Mesangial cell (primary cell): ENCODE data around the gene UBXN7. TPM values are rescaled to one million over a fixed set of nuclear protein-coding genes. Genes with fewer than 3 reads are reported as not detected.

Experiments used
- total RNA-seq: library from RNA; depleted of rRNA; stranded (reverse); fragments of >200 nt; gene quantifications from 2 replicates; pipeline ENCODE4 v1.2.3, GENCODE V29; 2015

UBXN7 gene
- 8.3 and 9.9 TPM in 2 replicates for total RNA-seq

GRCh38 chr3:196432137-196432879 is at the start of gene UBXN7:
Gene UBXN7 (minus strand): TSS chr3:196432427. CDS start chr3:196432399, 28 bp downstream.

GRCh38 chr3:196317687-196318467 is 114.3 kb downstream of the UBXN7 start, which contains the start of gene DYNLT2B:
Gene DYNLT2B (minus strand): TSS chr3:196318240. CDS start chr3:196318152, 88 bp downstream.

Other genes with a start within 250 kb of the UBXN7 start
- 0.13 TPM in 1 of 2 replicates, not detected in the other for gene ZDHHC19, start 221.0 kb downstream of the UBXN7 start, total RNA-seq
- not detected in 2 replicates for gene SLC51A, start 215.9 kb downstream of the UBXN7 start, total RNA-seq
- 39.3 and 42.3 TPM in 2 replicates for gene PCYT1A, start 144.7 kb downstream of the UBXN7 start, total RNA-seq
- gene DYNLT2B, start 114.2 kb downstream of the UBXN7 start, total RNA-seq: 9.5 and 17.0 TPM in 2 replicates
- gene TM4SF19, start 94.0 kb downstream of the UBXN7 start, total RNA-seq: 1.5 and 3.1 TPM in 2 replicates
- gene RNF168, start 71.3 kb upstream of the UBXN7 start, total RNA-seq: 7.6 and 10.3 TPM in 2 replicates
- not detected in 2 replicates for gene SMCO1, start 82.9 kb upstream of the UBXN7 start, total RNA-seq
- 2.5 and 4.9 TPM in 2 replicates for gene WDR53, start 136.1 kb upstream of the UBXN7 start, total RNA-seq
- 3.9 and 4.7 TPM in 2 replicates for gene FBXO45, start 136.2 kb upstream of the UBXN7 start, total RNA-seq
- 0.65 and 2.2 TPM in 2 replicates for gene NRROS, start 207.3 kb upstream of the UBXN7 start, total RNA-seq